Hematopoietic multipotent progenitor cell treated with erythropoietin and hydrocortisone succinate and interleukin-3 and kit ligand, for 4 days (in vitro differentiated cells): ENCODE measurements around the gene TARDBP.
"Not testable (repeated sequence)": the region's sequence is repeated elsewhere in the genome, so short reads cannot be mapped to it uniquely, and the experiment has no call there.

Experiments used
- DNase-seq: peaks from one replicate; pipeline ENCODE4 v3.0.0-alpha.2; 2015

Gene TARDBP

DNA sequence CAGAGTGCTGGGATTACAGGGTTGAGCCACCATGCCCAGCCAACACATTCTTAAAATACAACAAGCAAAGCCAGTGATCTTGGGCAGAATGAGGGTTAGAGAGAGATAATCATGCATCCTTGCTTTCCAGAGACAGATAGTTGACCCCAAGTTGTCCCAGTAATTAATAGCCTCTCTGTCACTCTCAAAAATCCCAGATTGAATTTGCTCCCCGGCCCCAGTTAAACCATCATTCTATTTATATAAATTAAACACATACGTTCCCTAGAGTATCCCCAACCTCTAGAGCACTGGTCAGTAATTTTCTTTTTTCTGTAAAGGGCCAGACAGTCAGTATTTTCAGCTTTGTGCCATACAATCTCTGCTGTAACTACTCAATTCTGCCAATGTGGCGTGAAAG is 16.4 kb upstream of the TARDBP start:
- DNase-seq = no peak

DNA sequence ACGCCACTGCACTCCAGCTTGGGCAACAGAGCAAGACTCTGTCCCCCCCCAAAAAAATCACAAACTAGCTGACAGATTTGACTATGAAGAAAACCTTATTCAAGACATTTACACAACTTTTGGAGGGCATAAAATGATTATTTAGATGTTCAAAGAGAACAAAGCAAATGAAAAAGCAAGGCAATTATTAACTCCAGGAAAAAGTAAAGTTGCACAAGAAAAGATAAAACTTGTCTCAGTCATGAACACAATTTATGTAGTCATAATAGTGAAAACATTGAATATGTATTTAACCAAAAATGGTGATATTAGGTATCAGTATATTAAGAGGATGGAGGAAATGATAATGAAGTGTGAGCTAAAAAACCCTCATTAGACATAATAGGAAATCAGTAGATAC is 11.9 kb upstream of the TARDBP start:
- no peak for DNase-seq

DNA sequence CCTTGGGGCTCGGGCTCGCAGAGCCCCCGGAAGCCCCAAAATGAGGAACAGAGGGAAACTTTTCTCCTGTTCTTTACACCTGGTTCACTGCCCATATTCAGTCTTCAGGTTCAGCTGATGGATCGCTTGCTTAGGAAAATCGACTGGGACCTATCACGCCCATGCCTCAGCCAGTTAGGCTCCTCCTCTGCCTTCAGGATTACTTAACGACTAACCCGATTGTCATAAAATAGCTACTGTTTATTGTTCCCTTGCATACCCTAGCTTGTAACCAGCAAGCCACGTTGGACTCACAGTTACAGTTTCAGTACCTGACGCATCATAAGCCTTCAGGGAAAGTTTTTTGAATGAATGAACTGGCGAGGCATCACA is 692 bp downstream of the TARDBP start:
- DNase-seq = no peak

DNA sequence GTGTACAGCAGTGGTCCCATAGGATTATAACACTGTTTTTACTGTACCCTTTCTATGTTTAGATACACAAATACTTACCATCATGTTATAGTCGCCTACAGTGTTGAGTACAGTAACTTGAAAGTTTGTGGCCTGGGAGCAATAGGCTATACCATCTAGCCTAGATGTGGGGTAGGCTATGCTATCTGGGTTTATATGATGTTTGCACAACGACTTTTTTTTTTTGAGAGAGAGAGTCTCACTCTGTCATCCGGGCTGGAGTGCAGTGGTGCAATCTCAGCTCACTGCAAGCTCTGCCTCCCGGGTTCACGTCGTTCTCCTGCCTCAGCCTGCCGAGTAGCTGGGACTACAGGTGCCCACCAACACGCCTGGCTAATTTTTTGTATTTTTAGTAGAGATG is 6.9 kb downstream of the TARDBP start:
- DNase-seq = not testable (repeated sequence)

DNA sequence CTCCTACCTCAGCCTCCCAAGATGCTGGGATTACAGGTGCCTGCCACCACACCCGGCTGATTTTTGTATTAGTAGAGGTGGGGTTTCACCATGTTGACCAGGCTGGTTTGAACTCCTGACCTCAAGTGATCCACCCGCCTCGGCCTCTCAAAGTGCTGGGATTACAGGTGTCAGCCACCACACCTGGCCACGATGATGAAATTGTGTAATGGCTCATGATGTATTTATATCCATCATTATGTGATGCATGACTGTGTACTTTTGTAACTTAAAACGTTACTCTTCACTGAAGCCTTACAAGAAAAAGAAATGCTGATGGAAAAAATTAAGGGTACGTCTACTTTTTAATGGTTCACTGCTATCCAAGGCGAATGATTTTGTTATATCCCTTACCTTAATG is 7.5 kb downstream of the TARDBP start:
- DNase-seq = no peak

DNA sequence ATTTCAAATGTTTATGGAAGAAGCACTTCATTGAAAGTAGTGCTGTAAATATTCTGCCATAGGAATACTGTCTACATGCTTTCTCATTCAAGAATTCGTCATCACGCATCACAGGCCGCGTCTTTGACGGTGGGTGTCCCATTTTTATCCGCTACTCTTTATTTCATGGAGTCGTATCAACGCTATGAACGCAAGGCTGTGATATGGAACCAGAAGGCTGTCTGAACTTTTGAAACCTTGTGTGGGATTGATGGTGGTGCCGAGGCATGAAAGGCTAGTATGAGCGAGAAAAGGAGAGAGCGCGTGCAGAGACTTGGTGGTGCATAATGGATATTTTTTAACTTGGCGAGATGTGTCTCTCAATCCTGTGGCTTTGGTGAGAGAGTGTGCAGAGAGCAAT is 10.7 kb downstream of the TARDBP start:
- DNase-seq = no peak

DNA sequence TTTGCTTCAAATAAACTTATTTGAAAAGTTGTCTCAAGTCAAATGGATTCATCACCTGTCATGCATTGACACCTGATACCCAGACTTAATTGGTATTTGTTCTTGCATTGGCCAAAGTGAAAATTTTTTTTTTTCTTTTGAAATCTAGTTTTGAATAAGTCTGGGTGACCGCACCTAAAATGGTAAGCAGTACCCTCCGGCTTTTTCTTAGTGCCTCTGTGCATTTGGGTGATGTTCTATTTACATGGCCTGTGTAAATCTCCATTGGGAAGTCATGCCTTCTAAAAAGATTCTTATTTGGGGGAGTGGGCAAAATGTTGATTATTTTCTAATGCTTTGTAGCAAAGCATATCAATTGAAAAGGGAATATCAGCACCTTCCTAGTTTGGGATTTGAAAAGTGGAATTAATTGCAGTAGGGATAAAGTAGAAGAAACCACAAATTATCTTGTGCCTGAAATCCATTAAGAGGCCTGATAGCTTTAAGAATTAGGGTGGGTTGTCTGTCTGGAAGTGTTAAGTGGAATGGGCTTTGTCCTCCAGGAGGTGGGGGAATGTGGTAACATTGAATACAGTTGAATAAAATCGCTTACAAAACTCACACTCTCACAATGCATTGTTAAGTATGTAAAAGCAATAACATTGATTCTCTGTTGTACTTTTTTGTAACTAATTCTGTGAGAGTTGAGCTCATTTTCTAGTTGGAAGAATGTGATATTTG is 11.9 kb downstream of the TARDBP start:
- no peak for DNase-seq

DNA sequence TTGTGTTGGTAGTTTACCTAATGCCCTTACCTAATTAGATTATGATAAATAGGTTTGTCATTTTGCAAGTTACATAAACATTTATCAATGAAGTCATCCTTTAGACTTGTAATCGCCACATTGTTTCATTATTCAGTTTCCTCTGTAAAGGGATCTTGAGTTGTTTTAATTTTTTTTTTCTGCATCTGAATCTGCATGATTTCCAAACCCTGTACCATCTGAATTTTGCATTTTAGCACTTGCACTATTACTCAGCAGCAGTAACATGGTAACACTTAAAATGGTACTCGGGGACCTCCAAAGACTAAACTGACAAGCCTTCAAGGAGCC is 12.4 kb downstream of the TARDBP start:
- DNase-seq = no peak

DNA sequence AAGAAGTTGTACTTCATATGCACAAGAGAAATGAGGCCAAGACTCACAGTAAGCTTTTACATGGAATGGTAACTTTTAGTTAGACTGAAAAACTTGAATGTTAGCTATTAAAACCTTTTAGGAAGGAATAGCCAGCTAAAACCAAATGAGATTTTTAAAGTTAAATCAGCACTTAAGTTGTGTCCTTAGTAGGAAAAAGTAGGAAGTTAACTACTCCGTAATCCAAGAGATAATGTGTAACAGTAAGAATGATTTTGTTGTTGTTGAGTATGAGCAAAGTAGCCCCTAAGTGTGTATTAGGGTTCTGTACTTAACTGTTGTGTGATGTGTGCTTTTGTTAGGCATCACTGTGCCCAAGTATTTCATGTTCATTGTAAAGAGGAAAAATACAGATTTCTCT is 13.2 kb downstream of the TARDBP start:
- DNase-seq = no peak

DNA sequence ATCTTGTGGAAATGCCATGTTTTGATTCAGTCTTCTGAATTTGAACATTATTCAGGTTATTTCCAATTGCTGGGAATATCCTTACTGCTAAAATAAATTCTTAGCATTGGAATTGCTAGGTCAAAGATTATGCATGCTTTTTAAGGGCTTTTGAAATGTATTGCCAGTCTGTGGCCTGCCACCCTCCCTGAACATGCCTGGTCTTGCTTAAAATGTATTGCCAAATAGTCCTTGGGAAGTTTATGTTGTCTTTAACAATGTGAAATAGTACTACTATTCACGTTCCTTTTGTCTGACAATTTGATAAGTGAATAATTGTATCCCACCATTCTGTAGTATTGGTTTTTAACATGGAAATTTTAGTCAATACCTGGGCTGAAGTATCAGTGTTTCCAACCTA is 13.6 kb downstream of the TARDBP start:
- DNase-seq = no peak

DNA sequence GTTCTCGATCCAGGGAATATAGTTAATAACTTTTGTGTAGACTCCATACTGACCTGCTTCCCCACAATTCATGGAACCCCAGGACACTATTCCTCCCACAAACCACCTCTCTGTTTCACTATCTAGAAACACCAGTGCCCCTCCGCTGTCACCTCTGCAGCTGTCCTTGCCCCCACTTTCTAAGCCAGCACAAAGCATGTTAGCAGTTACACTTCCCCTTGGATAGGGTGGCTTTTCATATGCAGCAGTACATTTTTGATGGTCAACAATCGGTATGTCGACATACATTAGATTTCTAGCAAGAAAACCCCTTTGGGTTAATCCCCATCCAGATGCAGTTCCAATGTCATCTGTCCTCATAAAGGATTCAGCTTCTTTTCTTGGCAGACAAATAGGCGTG is 14.4 kb downstream of the TARDBP start:
- no peak for DNase-seq

DNA sequence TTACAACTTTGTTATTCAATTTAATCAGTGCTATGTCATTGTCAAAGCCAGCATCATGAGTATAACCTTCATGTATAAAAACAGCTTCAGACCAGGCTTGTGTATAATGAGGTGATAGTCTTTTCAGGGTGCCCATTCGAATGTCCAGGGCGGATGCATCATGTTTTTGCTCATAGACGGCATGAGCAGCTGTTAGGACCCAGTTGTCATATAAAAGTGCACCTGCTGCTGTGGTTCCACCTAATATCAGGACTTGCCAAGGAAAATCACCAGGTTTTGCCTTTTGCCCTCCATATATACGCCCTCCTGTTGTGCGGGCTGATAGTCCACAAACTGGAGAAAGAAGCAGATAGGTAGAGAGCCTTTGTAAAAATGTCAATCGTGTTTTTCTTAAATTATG is 14.9 kb downstream of the TARDBP start:
- DNase-seq = no peak

DNA sequence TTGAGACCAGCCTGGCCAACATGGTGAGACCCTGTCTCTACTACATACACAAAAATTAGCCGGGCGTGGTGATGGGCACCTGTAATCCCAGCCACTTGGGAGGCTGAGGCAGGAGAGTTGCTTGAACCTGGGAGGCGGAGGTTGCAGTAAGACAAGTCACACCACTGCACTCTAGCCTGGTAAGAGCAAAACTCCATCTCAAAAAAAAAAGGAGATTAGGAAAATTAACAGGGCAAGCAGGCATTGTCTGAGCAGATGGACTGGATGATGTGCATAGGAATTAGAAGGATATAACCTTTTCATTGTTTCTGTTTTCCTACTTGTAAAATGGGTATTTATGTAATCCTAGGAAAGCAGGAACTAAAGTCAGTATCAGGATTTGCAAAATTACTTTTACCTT is 15.6 kb downstream of the TARDBP start:
- no peak for DNase-seq

DNA sequence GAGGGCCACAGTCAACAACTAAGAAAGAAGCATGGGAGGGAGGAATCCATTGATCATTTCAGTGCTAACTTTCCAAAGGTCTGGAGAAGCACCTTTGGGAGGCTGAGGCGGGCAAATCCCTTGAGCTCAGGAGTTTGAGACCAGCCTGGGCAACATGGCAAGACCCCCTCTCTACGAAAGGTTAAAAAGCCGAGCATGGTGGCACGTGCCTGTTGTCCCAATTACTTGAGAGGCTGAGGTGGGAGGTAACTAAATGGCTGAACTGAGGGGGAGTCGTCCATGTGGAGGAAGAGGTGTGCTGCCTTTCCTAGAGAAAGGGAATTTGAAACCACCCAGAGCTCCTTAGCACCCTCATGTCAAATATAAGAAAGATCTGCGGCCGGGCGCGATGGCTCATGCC is 18.4 kb downstream of the TARDBP start:
- DNase-seq = no peak

DNA sequence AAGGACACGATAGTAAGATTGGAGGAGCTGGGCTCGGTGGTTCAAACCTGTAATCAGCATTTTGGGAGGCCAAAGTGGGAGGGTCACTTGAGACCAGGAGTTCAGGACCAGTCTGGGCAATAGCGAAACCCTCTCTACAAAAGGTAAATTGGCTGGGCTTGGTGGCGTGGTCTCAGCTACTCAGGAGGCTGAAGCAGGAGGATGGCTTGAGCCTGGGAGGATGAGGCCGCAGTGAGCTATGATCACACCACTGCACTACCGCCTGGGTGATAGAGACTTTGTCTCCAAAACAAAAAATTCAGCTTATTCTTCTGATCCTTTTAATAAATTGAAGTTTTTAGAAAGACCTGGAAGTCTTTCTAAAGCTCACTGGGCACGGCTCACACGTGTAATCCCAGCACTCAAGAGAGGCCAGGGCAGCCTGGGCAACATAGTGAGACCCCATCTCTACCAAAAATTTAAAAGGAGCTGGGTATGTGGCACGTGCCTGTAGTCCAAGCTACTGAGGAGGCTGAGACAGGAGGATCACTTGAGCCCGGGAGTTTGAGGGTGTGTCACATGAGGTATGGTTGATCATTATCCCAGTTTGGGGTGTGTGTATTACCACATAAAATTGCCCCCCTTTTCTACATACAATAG is 19.3 kb downstream of the TARDBP start:
- DNase-seq = no peak

DNA sequence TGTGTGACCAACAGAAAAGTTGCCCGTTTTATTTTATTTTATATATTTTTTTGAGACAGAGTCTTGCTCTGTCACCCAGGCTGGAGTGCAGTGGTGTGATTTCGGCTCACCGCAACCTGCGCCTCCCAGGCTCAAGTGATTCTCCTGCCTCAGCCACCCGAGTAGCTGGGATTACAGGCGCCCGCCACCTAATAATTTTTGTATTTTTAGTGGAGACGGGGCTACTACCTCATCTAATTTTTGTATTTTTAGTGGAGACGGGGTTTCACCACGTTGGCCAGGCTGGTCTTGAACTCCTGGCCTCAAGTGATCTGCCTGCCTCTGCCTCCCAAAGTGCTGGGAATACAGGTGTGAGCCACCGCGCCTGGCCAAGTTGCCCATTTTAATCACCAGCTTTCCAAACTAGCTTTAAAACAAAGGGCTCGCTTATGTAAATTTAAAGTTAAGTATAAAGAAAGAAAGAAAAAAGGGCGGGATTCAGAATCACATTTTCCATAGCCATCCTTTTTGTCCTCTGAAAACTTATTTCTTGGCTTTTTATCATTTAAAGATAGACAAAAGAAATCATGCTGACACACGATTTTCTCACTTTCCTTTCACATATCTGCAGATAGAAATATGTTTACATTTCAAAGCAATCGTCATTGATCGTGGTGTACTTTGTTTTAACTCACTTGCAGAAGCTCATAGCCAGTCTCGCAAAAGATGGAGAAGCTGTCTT is 24.7 kb downstream of the TARDBP start:
- DNase-seq = not testable (repeated sequence)

DNA sequence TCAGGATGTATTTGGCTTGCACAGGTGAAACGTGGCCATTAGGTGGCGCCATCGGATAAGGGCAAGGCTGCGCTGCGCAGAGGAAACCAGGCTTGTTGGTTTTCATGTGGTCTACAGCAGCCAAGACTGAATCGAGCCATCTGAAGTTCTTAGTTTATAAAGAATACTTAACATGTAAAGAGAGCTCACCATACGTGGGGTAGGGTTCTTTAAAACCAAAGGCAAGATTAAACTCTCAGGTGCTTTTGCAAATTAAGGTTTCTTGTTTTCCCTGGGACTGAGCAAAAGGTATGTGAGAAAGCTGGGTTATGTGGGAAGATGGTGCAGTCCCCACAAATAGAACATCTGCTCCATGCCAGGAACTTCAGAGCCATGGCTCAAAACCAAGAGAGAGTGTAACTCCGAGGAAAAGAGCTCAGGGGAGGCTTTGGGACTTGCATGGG is 25.3 kb downstream of the TARDBP start:
- DNase-seq = peak; percentile 93

DNA sequence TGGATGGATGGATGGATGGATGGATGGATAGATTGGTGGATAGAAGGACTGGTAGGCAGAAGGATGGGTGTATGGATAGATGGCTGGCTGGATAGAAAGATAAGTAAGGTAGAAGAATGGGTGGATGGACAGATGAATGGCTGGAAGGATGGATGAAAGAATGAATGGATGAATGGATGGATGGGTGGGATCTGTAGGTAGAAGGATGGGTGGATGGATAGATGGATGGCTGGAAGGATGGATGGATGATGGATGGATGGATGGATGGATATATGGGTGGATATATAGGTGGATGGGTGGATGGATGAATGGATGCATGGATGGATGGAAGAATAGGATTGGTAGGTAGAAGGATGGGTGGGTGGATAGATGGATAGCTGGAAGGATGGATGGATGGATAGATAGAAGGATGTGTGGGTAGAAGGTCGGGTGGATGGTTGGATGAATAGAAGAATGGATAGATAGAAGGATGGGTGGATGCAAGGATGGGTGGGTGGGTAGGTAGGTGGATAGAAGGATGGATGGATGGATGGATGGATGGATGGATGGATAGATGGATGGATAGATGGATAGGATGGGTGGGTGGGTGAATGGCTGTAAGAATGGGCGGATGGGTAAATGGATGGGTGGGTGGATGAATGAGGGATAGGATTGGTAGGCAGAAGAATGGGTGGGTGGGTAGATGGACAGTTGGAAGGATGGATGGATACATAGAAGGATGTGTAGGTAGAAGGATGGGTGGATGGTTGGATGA is 27.1 kb downstream of the TARDBP start:
- no peak for DNase-seq

DNA sequence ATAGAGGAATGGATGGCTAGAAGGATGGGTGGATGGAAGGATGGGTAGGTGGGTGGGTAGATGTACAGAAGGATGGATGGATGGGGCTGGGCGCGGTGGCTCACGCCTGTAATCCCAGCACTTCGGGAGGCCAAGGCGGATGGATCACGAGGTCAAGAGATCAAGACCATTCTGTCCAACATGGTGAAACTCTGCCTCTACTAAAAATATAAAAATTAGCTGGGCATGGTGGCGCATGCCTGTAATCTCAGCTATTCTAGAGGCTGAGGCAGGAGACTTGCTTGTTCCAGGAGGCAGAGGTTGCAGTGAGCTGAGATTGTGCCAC is 27.6 kb downstream of the TARDBP start:
- not testable (repeated sequence) for DNase-seq

DNA sequence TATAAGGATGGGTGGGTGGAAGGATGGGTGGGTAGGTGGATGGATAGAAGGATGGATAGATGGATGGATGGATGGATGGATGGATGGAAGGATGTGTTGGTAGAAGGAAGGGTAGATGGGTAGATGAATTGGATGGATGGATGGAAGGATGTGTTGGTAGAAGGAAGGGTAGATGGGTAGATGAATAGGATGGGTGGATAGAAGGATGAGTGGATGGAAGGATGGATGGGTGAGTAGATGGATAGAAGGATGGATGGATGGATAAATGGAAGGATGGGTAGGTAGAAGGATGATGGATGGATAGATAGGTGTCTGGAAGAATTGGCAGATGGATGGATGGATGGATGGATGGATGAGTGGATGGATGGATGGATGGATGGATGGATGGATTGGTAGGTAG is 28.6 kb downstream of the TARDBP start:
- DNase-seq = no peak

DNA sequence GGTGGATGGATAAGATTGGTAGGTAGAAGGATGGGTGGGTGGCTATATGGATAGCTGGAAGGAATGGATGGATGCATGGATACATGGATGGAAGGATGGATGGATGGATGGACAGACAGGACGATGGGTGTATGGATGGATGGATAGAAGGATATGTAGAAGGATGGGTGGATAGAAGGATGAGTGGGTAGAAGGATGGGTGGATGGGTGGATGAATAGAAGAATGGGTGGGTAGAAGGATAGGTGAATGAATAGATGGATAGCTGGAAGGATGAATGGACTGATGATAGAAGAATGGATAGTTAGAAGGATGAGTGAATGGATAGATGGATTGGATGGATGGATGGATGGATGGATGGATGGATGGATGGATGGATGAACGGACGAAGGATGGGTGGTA is 29.6 kb downstream of the TARDBP start:
- DNase-seq = no peak

DNA sequence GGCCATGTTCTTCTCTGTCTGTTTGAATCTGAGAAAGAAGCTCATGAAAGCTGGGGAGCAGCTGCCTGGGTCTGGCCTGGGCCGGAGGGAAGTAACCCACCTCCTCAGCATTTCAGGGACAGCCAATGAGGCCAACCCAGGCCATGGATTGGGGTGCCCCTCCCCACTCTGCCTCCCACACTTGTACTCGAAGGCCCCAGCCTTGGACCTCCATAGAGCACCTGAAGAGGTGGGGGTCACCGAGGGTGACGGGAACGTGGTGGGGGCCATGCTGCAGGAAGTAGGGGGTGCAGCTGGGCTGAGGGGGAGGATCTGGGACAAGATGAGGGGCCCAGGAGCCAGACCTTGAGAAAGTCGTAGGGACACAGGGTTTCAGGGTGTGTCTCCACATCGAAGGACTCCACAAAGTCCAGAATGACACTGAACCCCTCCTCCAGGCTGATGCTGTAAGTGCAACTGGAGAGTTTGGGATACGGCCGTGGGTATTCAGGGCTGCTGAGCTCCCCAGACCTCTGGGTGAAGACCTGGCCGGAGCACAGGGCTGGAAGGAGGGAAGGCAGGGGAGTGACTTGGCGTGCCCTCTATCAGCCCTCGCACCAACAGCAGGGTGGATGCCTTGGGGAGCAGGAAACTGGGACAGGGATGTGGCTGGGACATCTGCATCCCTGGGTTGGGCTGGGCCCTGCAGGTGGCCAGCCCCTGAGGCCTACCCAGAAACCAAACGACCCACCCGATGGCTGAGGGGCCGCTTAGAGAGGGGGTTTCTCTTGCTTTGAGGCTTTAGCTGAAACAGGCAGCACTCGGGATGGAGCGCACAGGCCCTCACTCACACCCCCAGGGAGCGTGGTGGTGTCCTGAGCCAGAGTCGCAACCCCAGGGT is 30.8 kb downstream of the TARDBP start:
- DNase-seq = no peak
